Purkinje cell (primary cell): ENCODE results near the gene EHMT1. TPM values are rescaled to one million over a fixed set of nuclear protein-coding genes. Genes with fewer than 3 reads are reported as not detected.

Experiments used
- polyA plus RNA-seq: library from polyadenylated mRNA; unstranded; fragments of >200 nt; fragmentation: Nextera tagmentation; gene quantifications from 2 replicates; pipeline ENCODE4 v1.2.1, GENCODE V29; 2014

The EHMT1 gene
- polyA plus RNA-seq, result 6.5 and 11.2 TPM in 2 replicates

GRCh38 chr9:137618105-137619067 is at the start of gene EHMT1:
Gene EHMT1 (plus strand): TSS chr9:137619005. CDS start chr9:137619029, 24 bp downstream.

GRCh38 chr9:137578518-137579258 is 40.1 kb upstream of the EHMT1 start, which contains the start of gene DPH7:
Gene DPH7 (minus strand): TSS chr9:137578925. CDS start chr9:137578777, 148 bp downstream.

GRCh38 chr9:137590469-137591383 is 28.1 kb upstream of the EHMT1 start, which contains the start of gene ZMYND19:
Gene ZMYND19 (minus strand): TSS chr9:137590512. CDS start chr9:137590263, 249 bp downstream.

GRCh38 chr9:137605121-137606004 is 13.4 kb upstream of the EHMT1 start, which contains the start of gene ARRDC1:
Gene ARRDC1 (plus strand): TSS chr9:137605686. CDS start chr9:137605718, 32 bp downstream.

GRCh38 chr9:137877506-137878122 is 258.8 kb downstream of the EHMT1 start, which contains the start of gene CACNA1B:
Gene CACNA1B (plus strand): TSS chr9:137877782. CDS start chr9:137877934, 152 bp downstream.

Other genes starting within 250 kb of the EHMT1 start
- 1.2 TPM in 1 of 2 replicates, not detected in the other for gene EXD3, start 195.8 kb upstream of the EHMT1 start, polyA plus RNA-seq
- gene NOXA1, start 195.6 kb upstream of the EHMT1 start, polyA plus RNA-seq, result not detected in 2 replicates
- gene ENTPD8, start 177.6 kb upstream of the EHMT1 start, polyA plus RNA-seq, result not detected in 2 replicates
- gene NSMF, start 159.7 kb upstream of the EHMT1 start, polyA plus RNA-seq, result 0.07 and 0.43 TPM in 2 replicates
- 1.1 TPM in 1 of 2 replicates, not detected in the other for gene PNPLA7, start 68.6 kb upstream of the EHMT1 start, polyA plus RNA-seq
- gene MRPL41, start 67.1 kb upstream of the EHMT1 start, polyA plus RNA-seq, result 9.4 and 28.4 TPM in 2 replicates
- gene DPH7, start 40.1 kb upstream of the EHMT1 start, polyA plus RNA-seq, result 2.9 and 3.4 TPM in 2 replicates
- 5.3 and 7.3 TPM in 2 replicates for gene ZMYND19, start 28.5 kb upstream of the EHMT1 start, polyA plus RNA-seq
- 2.4 TPM in 1 of 2 replicates, not detected in the other for gene ARRDC1, start 13.3 kb upstream of the EHMT1 start, polyA plus RNA-seq